HL-60 (cell line): Measurements from ENCODE around the gene RBBP7.

Experiments used
- DNase-seq, 2 experiments: peaks; one replicate each; pipeline ENCODE4 v3.0.0-alpha.2; 2010 to 2020; ENCODE audit warnings: low read depth in 1 of 2, low spot score in 1 of 2
- H3K27ac ChIP-seq: fragments of 250-450 bp; sonication (Bioruptor Pico); replicated peaks from 2 replicates; pipeline ENCODE4 v1.5.1; 2020; ENCODE audit warnings: mild to moderate bottlenecking, moderate library complexity
- H3K27me3 ChIP-seq: fragments of 250-450 bp; sonication (Bioruptor Pico); 2 replicates; pipeline ENCODE4 v1.5.1; 2021; ENCODE audit warnings: mild to moderate bottlenecking, moderate library complexity; ENCODE audit not compliant: insufficient read depth, poor library complexity, severe bottlenecking
- H3K4me3 ChIP-seq: replicated peaks from 2 replicates; pipeline ENCODE4 v1.5.1; 2011; ENCODE audit warnings: mild to moderate bottlenecking, control low read depth, low read length; ENCODE audit not compliant: insufficient read depth
- CTCF ChIP-seq: IDR thresholded peaks from one replicate; pipeline ENCODE4 v1.5.1; 2011; ENCODE audit warnings: low read length, control low read depth, inconsistent platforms; ENCODE audit not compliant: insufficient read depth
- GABPA ChIP-seq: IDR thresholded peaks from 2 replicates; pipeline ENCODE4 v1.6.1; 2012; ENCODE audit warnings: low read depth
- POLR2AphosphoS5 ChIP-seq: IDR thresholded peaks from 2 replicates; pipeline ENCODE4 v1.6.1; 2012; ENCODE audit warnings: low read depth
- REST ChIP-seq: IDR thresholded peaks from 2 replicates; pipeline ENCODE4 v1.6.1; 2012; ENCODE audit warnings: low read depth; ENCODE audit not compliant: insufficient replicate concordance
- SPI1 ChIP-seq: IDR thresholded peaks from 2 replicates; pipeline ENCODE4 v1.6.1; 2012; ENCODE audit warnings: low read depth, mild to moderate bottlenecking, borderline replicate concordance

RBBP7 gene

GRCh38 chrX:16851827-16852226 lies 18.3 kb downstream of the RBBP7 start:
- Histone ChIP-seq H3K4me3 (no peak overlapping the region), H3K27ac (no peak overlapping the region), H3K27me3 (no peaks in the 10 kb centered on the region)
- no peak for DNase-seq
- no peak for TF ChIP-seq SPI1
- no peak for TF ChIP-seq REST
- no peak for TF ChIP-seq GABPA
- TF ChIP-seq POLR2AphosphoS5: no peak
- TF ChIP-seq CTCF: no peak

- Histone ChIP-seq H3K27ac (no peak overlapping the region), H3K27me3 (no peaks in the 10 kb centered on the region), H3K4me3 (no peak overlapping the region)
- no peak for TF ChIP-seq POLR2AphosphoS5
- TF ChIP-seq GABPA: no peak
- no peak for TF ChIP-seq CTCF
- no peak for TF ChIP-seq SPI1
- TF ChIP-seq REST: no peak
- no peak for DNase-seq
Measured at GRCh38 chrX:16851421-16851820, 18.7 kb downstream of the RBBP7 start.

- Histone ChIP-seq H3K27ac (no peak overlapping the region), H3K27me3 (no peaks in the 10 kb centered on the region), H3K4me3 (no peak overlapping the region)
- TF ChIP-seq SPI1 (no peak), GABPA (no peak), REST (no peak), CTCF (no peak)
- no peak for DNase-seq
Measured at GRCh38 chrX:16848541-16848940, 21.6 kb downstream of the RBBP7 start.
